H9 (cell line): ENCODE measurements around the gene PIM2. TPM values are rescaled to one million over a fixed set of nuclear protein-coding genes. Genes with fewer than 3 reads are reported as not detected.
A peak's percentile ranks its signal among the peaks of the same experiment; 100 is the strongest.

ENCODE experiments used
- DNase-seq: peaks from one replicate; pipeline ENCODE4 v3.0.0-alpha.2; 2017
- H2AFZ ChIP-seq: one replicate; pipeline ENCODE4 v1.6.1; 2013; ENCODE audit warnings: mild to moderate bottlenecking, low read length, control low read depth, moderate library complexity
- H2AK5ac ChIP-seq: 2 replicates; pipeline ENCODE4 v1.6.1; 2013; ENCODE audit warnings: low read length, control low read depth, mixed read lengths; ENCODE audit not compliant: insufficient read length
- H2BK120ac ChIP-seq: one replicate; pipeline ENCODE4 v1.6.1; 2013; ENCODE audit warnings: low read depth, mild to moderate bottlenecking, low read length, control low read depth, inconsistent platforms; ENCODE audit not compliant: poor library complexity, severe bottlenecking
- H2BK12ac ChIP-seq: 2 replicates; pipeline ENCODE4 v1.6.1; 2013; ENCODE audit warnings: low read length, control low read depth, mixed read lengths, low read depth; ENCODE audit not compliant: insufficient read length
- H2BK15ac ChIP-seq: 2 replicates; pipeline ENCODE4 v1.6.1; 2013; ENCODE audit warnings: low read depth, low read length, control low read depth
- H2BK20ac ChIP-seq: one replicate; pipeline ENCODE4 v1.6.1; 2013; ENCODE audit warnings: low read depth, mild to moderate bottlenecking, low read length, control low read depth, inconsistent platforms; ENCODE audit not compliant: poor library complexity, severe bottlenecking
- H2BK5ac ChIP-seq: 2 replicates; pipeline ENCODE4 v1.6.1; 2013; ENCODE audit warnings: low read length, control low read depth, mixed read lengths; ENCODE audit not compliant: insufficient read length
- H3K14ac ChIP-seq: 2 replicates; pipeline ENCODE4 v1.6.1; 2013; ENCODE audit warnings: low read length, control low read depth; ENCODE audit not compliant: insufficient read depth
- H3K18ac ChIP-seq: 2 replicates; pipeline ENCODE4 v1.6.1; 2013; ENCODE audit warnings: low read depth, mild to moderate bottlenecking, mixed read lengths, low read length, control low read depth; ENCODE audit not compliant: insufficient read length
- H3K23ac ChIP-seq: 2 replicates; pipeline ENCODE4 v1.6.1; 2013; ENCODE audit warnings: low read length, control low read depth, mixed read lengths, low read depth; ENCODE audit not compliant: insufficient read length
- H3K23me2 ChIP-seq: 2 replicates; pipeline ENCODE4 v1.6.1; 2013; ENCODE audit warnings: low read depth, mild to moderate bottlenecking, mixed read lengths, low read length, control low read depth; ENCODE audit not compliant: insufficient read length, poor library complexity, severe bottlenecking
- H3K27ac ChIP-seq: 2 replicates; pipeline ENCODE4 v1.5.1; 2013; ENCODE audit warnings: low read length, control low read depth, mixed read lengths, low read depth; ENCODE audit not compliant: insufficient read length
- H3K27me3 ChIP-seq: 2 replicates; pipeline ENCODE4 v1.6.1; 2013; ENCODE audit warnings: low read length, control low read depth, inconsistent platforms; ENCODE audit not compliant: insufficient read depth
- H3K4ac ChIP-seq: 2 replicates; pipeline ENCODE4 v1.6.1; 2013; ENCODE audit warnings: low read depth, mild to moderate bottlenecking, control low read depth, inconsistent platforms, low read length, moderate library complexity
- H3K4me1 ChIP-seq: 2 replicates; pipeline ENCODE4 v1.6.1; 2013; ENCODE audit warnings: low read length, control low read depth, inconsistent platforms; ENCODE audit not compliant: insufficient read depth
- H3K4me2 ChIP-seq: 2 replicates; pipeline ENCODE4 v1.6.1; 2013; ENCODE audit warnings: low read length, control low read depth, mixed read lengths; ENCODE audit not compliant: insufficient read length, insufficient read depth
- H3K56ac ChIP-seq: 2 replicates; pipeline ENCODE4 v1.6.1; 2013; ENCODE audit warnings: low read depth, mild to moderate bottlenecking, mixed read lengths, low read length, control low read depth; ENCODE audit not compliant: insufficient read length
- H3K79me1 ChIP-seq: 2 replicates; pipeline ENCODE4 v1.6.1; 2013; ENCODE audit warnings: low read depth, mild to moderate bottlenecking, moderate library complexity, low read length, control low read depth, inconsistent platforms; ENCODE audit not compliant: insufficient read depth, poor library complexity, severe bottlenecking
- H3K79me2 ChIP-seq: 2 replicates; pipeline ENCODE4 v1.6.1; 2013; ENCODE audit warnings: low read length, control low read depth, inconsistent platforms; ENCODE audit not compliant: insufficient read depth
- H3K9ac ChIP-seq: 2 replicates; pipeline ENCODE4 v1.6.1; 2013; ENCODE audit warnings: low read length, control low read depth, mixed read lengths; ENCODE audit not compliant: insufficient read length; ENCODE audit errors: extremely low read depth
- H3K9me3 ChIP-seq: one replicate; pipeline ENCODE4 v1.6.1; 2013; ENCODE audit warnings: low read depth, low read length, inconsistent platforms; ENCODE audit not compliant: control insufficient read depth
- H3T11ph ChIP-seq: one replicate; pipeline ENCODE4 v1.6.1; 2013; ENCODE audit warnings: mild to moderate bottlenecking, low read length, control low read depth, inconsistent platforms
- H4K20me1 ChIP-seq: one replicate; pipeline ENCODE4 v1.6.1; 2013; ENCODE audit not compliant: control insufficient read depth, insufficient read length, insufficient read depth
- H4K5ac ChIP-seq: 2 replicates; pipeline ENCODE4 v1.6.1; 2013; ENCODE audit warnings: low read depth, mild to moderate bottlenecking, mixed read lengths, low read length, control low read depth; ENCODE audit not compliant: insufficient read length
- H4K8ac ChIP-seq: replicated peaks from 2 replicates; pipeline ENCODE4 v1.6.1; 2013; ENCODE audit warnings: low read length, control low read depth, mixed read lengths, low read depth; ENCODE audit not compliant: insufficient read length
- H4K91ac ChIP-seq: 2 replicates; pipeline ENCODE4 v1.6.1; 2013; ENCODE audit warnings: low read depth, mild to moderate bottlenecking, moderate library complexity, mixed read lengths, low read length, control low read depth; ENCODE audit not compliant: insufficient read length
- H3K27ac Mint-ChIP-seq, 3 experiments: 2 replicates in 2 of 3; 3 replicates in 1 of 3; pipeline ENCODE4 v1.8.0; 2020 to 2021; ENCODE audit warnings: mixed read lengths in 3 of 3, mild to moderate bottlenecking in 1 of 3, moderate library complexity in 1 of 3
- H3K27me3 Mint-ChIP-seq: 2 replicates; pipeline ENCODE4 v1.8.0; 2021; ENCODE audit warnings: low read depth, mild to moderate bottlenecking, moderate library complexity, mixed read lengths
- H3K36me3 Mint-ChIP-seq, 3 experiments: 2 replicates in 2 of 3; 3 replicates in 1 of 3; pipeline ENCODE4 v1.8.0; 2020 to 2021; ENCODE audit warnings: low read depth in 3 of 3, mixed read lengths in 3 of 3; ENCODE audit not compliant: insufficient read depth in 1 of 3
- H3K4me1 Mint-ChIP-seq, 2 experiments: 2 replicates each; pipeline ENCODE4 v1.8.0; 2020; ENCODE audit warnings: mixed read lengths in 2 of 2
- H3K4me3 Mint-ChIP-seq, 2 experiments: 2 replicates in 1 of 2; 3 replicates in 1 of 2; pipeline ENCODE4 v1.8.0; 2020 to 2021; ENCODE audit warnings: mild to moderate bottlenecking in 2 of 2, mixed read lengths in 2 of 2, moderate library complexity in 1 of 2
- H3K9me3 Mint-ChIP-seq, 2 experiments: 2 replicates in 1 of 2; 3 replicates in 1 of 2; pipeline ENCODE4 v1.8.0; 2020; ENCODE audit warnings: mild to moderate bottlenecking in 2 of 2, mixed read lengths in 2 of 2, moderate library complexity in 1 of 2
- WGBS: extraction: QIAGEN DNeasy Blood & Tissue Kit; methylation state at CpG from one replicate; pipeline ENCODE4 v1.1.7; 2013; ENCODE audit warnings: missing lambda C conversion rate, low lambda C conversion rate, mixed read lengths; ENCODE audit not compliant: insufficient read length; ENCODE audit errors: extremely low coverage; 5-methylcytosine and 5-hydroxymethylcytosine counted together
- total RNA-seq: library from RNA; stranded (reverse); gene quantifications from 2 replicates; pipeline ENCODE4 v1.2.1, GENCODE V29; 2021
- TF ChIP-seq, protein P1 (sequence below): fragments of 200-600 bp; sonication (generic); conservative IDR thresholded peaks from 3 replicates; pipeline ENCODE4 v1.8.0; 2021; ENCODE audit warnings: antibody characterized with exemption, mild to moderate bottlenecking

PIM2 gene
- total RNA-seq, 1 experiment from 2014 or later = 163 TPM

DNA sequence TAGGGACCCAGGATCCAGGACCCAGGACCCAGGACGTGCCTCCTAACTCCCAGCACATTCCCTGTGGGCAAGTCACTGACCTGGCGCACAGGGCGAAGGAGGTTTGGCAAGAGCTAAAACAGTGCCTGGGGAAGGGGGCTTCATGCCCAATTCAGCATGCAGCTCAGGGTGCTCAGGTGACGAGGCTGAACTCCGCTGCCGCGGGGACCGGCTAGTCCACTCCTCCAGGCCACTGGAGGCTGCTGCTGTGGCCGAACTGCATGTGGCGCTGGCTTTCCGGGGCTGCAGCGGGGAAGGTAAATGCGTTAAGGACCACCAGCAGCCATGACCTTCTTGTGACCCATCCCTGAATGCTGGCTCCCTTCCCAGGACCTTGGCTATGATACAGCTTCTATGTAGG is 4.9 kb upstream of the PIM2 start:
- no peaks in the 10 kb centered on the region for H3K9me3 ChIP-seq
- H2AK5ac ChIP-seq = no peak overlapping the region
- no peak overlapping the region for H3K23ac ChIP-seq
- H3K18ac ChIP-seq = no peak overlapping the region
- H3K14ac ChIP-seq = no peak overlapping the region
- no peak overlapping the region for H4K8ac ChIP-seq
- no peak overlapping the region for H3K9ac ChIP-seq
- Mint-ChIP-seq H3K36me3 (peaks cover 27 to 49% (median 37%) of the 10 kb centered on the region in 3 experiments), H3K4me3 (no peak overlapping the region), H3K27ac (peak overlapping the region in 2 of 3 experiments; percentile 76 to 82; a peak in 3 of 7 replicates), H3K9me3 (peaks cover 70 to 87% of the 10 kb centered on the region in 2 experiments), H3K4me1 (peaks cover 41 to 55% of the 10 kb centered on the region in 2 experiments), H3K27me3 (no peaks in the 10 kb centered on the region)
- H3K4me1 ChIP-seq = peaks cover 23% of the 10 kb centered on the region; the same call in 1 of the 2 replicates
- no peak overlapping the region for H4K5ac ChIP-seq
- no peak overlapping the region for H2BK12ac ChIP-seq
- H3K56ac ChIP-seq = no peak overlapping the region
- peak overlapping the region; percentile 41 for H2BK5ac ChIP-seq
- H4K20me1 ChIP-seq = no peaks in the 10 kb centered on the region
- H2BK15ac ChIP-seq = no peak overlapping the region; the same call in 1 of the 2 replicates
- H3K79me2 ChIP-seq = peaks cover 10% of the 10 kb centered on the region; the same call in 1 of the 2 replicates
- peaks cover 4% of the 10 kb centered on the region for H3K23me2 ChIP-seq
- H2BK20ac ChIP-seq = no peak overlapping the region
- no peak overlapping the region for H2AFZ ChIP-seq
- WGBS = no CpG with 5 or more reads among the region's 13 CpGs
- TF ChIP-seq, protein P1, sequence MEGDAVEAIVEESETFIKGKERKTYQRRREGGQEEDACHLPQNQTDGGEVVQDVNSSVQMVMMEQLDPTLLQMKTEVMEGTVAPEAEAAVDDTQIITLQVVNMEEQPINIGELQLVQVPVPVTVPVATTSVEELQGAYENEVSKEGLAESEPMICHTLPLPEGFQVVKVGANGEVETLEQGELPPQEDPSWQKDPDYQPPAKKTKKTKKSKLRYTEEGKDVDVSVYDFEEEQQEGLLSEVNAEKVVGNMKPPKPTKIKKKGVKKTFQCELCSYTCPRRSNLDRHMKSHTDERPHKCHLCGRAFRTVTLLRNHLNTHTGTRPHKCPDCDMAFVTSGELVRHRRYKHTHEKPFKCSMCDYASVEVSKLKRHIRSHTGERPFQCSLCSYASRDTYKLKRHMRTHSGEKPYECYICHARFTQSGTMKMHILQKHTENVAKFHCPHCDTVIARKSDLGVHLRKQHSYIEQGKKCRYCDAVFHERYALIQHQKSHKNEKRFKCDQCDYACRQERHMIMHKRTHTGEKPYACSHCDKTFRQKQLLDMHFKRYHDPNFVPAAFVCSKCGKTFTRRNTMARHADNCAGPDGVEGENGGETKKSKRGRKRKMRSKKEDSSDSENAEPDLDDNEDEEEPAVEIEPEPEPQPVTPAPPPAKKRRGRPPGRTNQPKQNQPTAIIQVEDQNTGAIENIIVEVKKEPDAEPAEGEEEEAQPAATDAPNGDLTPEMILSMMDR = no peak
- no peak overlapping the region for H2BK120ac ChIP-seq
- H3K27me3 ChIP-seq = no peaks in the 10 kb centered on the region
- H3K27ac ChIP-seq = no peak overlapping the region
- H3K4ac ChIP-seq = no peak overlapping the region
- H3K79me1 ChIP-seq = peaks cover 3% of the 10 kb centered on the region
- H3T11ph ChIP-seq = no peak overlapping the region
- DNase-seq = no peak
- H3K4me2 ChIP-seq = no peak overlapping the region
- no peak overlapping the region for H4K91ac ChIP-seq
